CD4-positive, alpha-beta T cell treated with Interleukin-21 for 1 hour (primary cell): ENCODE measurements around the gene TTYH1.
A peak's percentile ranks its signal among the peaks of the same experiment; 100 is the strongest.

Source experiments
- DNase-seq: peaks from one replicate; pipeline ENCODE4 v3.0.0-alpha.2; 2020

The TTYH1 gene

DNA sequence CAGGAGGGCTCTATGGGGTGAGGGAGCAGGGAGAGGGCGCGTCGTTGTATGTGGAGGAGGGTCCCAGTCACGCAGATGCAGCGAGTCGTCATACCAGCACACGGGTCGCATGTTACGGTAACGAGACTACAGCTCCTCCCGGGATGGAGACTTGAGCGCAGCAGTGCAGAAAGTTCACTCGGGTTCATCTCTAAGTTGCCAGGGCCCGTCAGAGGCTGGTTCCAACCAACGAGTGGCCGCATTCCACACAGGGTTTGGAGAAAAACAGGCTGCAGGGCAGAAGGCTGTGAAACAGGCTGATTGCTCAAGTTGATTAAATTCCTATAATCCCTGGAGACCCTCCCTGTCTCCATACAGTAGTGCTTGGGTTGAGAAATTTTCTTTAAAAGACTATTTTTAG, 21.9 kb upstream of the TTYH1 start:
- no peak for DNase-seq

DNA sequence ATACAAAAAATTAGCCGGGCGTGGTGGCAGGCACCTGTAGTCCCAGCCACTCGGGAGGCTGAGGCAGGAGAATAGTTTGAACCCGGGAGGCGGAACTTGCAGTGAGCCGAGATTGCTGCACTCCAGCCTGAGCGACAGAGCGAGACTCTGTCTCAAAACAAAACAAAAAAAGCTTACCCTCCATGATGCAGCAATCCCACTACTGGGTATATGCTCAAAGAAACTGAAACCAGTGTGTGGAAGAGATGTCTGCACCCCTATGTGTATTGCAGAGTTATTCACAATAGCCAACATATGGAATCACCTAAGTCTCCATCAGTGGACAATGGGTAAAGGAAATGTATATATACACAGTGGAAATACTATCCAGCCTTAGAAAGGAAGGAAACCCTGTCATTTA, 19.6 kb upstream of the TTYH1 start:
- no peak for DNase-seq

DNA sequence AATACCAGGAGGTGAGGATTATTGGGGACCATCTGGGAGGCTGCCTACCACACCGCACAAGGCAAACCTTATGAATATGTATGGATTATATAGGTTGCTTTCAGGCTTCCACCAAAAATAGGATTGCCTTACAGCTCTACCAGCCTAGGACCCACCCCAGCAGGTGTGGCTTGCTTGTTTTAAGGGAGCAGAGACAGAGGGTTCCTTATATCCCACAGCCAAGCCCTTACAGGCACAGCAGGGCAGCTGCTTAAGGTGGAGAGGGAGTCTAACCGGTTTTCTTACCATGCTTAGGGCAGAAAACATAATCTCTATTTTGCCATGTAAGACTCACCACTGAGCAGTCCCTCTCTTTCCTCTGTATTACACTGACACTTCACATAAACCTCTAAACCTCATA, 16.1 kb upstream of the TTYH1 start:
- DNase-seq: no peak

DNA sequence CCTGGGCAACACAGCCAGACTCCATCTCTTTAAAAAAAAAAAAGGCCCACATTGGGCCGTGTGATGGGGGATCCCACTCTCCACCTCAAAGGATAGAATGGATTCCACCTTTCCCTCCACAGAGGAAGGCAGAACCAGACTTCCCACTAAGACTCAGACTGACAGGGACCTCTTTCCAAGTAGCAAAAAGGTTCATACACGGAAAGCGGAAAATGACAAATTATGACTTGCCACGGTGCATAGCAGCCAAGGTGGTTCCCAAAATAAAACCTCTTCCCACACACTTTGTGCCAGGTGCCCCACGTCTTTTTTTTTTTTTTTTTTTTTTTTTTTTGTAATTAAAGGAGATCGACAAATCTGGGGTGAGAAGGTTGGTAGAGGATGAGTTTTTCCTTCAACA, 14.4 kb upstream of the TTYH1 start:
- DNase-seq: no peak

DNA sequence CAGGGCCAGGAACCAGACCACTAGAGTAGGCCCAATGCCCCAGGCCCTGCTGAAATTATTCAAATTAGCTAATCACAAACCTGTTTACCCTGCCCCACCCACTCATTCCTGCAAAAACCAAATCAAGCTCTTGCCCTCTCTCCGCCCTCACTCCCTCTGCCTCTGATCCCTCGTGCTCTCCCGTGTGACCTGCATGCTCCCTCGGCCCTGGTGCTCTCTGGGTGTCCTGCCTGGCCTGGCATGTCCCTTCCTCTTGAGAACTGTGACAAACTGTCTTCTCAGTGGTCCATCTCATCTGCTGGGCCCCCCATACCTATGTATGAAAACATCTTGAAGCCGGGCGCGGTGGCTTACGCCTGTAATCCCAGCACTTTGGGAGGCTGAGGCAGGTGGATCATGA, 12.2 kb upstream of the TTYH1 start:
- no peak for DNase-seq

DNA sequence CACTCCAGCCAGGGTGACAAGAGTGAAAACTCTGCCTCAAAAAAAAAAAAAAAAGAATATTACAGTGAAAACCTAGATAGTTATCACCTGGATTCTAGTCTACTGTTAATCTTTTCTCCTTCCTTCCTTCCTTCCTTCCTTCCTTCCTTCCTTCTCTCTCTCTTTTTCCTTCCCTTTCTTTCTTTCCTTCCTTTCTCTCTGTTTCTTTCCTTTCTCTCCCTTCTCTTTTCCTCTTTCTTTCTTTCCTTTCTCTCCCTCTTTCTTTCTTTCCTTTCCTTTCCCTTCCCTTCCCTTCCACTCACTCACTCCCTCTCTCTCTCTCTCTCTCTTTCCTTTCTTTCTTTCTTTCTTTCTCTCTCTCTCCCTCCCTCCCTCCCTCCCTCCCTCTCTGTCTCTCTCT, 9.6 kb upstream of the TTYH1 start:
- DNase-seq: no peak

DNA sequence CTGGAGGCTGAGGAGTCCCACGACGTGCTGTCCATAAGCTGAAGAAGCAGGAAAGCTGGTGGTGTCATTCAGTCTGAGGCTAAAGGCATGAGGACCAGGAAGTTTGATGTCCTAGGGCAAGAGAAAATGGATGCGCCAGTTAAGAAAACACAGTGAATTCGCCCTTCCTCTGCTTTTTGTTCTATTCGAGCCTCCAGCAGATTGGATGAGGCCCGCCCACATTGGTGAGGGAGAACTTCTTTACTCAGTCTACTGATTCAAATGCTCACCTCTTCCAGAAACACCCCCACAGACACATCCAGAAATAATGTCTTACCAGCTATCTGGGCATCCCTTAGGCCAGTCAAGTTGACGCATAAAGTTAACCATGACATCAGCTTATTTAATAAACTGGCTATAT, 7.5 kb upstream of the TTYH1 start:
- no peak for DNase-seq

DNA sequence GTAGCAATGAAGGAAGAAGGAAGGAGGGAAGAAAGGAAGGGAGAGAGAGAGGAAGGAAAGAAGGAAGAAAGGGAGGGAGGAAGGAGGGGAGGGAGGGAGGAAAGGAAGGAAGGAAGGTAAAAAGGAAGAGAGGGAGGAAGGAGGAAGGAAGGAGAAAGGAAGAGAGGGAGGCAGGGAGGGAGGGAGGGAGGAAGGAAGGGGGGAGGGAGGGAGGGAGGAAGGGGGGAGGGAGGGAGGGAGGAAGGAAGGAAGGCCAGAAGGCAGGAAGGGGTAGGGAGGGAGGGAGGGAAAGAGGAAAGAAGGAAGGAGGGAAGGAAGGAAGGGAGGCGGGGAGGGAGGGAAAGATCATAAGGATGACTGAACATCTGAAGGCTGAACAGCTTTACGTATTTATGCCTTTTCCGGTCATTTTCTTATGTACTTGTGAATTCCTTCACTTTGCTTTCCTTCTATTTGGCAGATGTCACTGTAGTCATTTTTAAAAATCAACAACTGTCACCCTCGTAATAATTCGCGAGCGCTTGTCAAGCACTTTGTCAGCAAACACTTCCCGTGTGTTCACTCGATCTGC, 6.7 kb upstream of the TTYH1 start:
- no peak for DNase-seq

DNA sequence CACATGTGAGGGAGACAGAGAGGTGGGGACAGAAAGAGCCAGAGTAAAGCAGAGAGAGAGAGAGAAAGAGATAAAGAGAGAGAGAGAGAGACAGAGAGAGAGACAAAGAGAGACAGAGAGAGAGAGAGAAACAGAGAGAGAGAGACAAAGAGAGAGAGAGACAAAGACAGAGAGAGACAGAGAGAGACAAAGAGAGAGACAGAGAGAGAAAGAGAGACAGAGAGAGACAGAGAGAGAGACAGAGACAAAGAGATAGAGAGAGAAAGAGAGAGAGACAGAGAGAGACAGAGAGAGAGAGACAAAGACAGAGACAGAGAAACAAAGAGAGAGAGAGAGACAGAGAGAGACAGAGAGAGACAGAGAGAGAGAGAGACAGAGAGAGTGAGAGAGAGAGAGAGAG, 4.2 kb upstream of the TTYH1 start:
- no peak for DNase-seq

DNA sequence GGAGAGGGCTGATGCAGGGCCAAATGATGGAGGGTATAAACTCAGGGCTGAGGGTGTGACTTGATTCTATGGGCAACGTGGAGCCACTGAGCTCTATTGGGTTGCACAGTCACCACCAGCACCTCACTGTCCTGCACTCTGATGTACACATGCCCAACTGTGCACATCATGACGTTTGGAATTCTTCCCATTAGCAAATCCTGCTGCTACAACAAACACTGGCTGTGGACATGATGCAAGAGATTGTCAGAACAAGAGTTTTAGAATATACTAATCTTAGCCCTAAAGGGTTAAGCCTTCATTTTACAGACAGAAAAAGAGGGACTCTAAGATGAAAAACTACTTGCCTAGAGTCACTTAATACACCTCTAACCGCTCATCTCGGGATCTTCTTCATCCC, 2.4 kb upstream of the TTYH1 start:
- DNase-seq: no peak

DNA sequence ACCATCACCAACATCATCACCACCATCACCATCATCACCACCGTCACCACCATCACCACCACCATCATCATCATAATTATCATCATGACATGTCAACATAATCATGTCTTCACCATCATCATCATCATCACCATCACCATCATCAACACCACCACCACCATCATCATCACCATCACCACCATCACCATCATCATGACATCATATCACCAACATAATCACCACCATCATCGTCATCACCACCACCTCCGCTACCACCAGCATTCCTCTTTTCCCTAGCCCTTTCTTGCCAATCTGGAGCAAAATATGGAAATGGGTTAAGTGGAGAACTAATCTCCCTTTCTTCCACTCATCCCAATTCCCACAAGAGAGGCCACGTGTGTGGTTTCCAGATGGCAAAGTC, 1.1 kb upstream of the TTYH1 start:
- no peak for DNase-seq

DNA sequence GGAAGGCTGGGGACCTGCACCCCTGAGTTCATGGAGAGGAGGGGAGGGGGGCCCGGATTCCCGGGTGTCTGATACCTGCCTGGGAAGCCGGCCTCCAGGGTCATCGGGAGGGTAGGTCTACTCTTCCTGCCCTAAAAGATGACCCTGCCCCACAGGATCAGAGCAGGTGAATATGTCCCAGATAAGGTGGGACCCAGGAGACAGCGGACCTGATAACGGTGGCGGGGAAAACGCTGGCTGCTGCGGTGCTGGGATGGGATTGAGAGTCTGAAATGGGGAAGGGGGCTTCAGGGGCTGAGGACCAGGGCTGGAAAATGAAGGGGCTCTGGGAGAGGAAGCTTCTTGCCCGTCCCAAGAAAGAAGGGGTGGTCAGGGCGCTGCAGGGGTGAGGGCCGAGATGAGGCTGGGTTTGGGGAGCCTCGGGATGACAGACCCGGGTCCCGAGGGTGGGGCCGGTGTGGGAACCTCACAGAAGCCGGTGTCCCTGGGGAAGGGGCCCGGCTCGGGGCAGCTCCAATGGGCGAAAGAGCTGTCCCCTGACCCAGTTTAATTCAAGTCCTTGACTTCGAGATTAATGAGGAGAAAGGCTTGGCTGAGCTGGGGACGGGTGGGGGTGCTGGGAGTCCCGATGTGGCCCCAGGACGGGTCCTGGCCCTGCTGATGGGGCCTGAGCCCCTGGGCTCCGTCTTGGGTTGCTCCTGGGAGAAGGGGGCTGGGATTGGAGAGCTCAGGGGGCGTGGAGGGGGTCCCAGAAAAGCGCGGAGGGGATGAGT, 823 bp downstream of the TTYH1 start:
- no peak for DNase-seq

DNA sequence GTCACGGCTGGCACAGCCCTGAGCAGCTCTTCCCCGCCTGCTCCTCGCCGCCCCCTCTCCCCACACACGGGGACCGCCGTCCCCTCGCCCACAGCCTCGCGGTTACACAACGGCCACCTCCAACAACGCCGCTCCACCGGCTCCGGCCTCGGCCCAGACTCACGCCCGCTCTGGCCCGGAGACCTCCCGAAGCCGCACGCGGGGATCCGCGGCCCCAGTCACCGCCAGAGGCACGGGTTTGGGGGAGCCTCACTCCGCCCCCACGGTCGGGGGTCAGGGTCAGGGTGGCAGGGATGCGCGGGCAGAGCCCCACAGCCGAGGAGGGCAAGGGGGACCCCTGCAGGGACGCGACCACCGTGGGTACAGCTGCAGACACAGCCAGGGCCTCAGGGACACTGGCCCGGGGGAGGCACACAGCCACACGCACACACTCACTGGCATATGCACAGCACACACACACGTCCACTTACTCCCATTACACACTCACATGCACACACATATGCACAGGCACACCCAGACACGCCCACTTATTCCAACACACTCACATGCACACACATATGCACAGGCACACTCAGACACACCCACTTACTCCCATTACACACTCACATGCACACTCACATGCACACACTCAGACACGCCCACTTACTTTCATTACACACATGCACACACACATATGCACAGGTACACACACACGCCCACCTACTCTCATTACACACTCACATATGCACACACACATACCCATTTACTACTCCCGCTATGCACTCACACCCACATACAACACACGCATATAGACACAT, 1.6 kb downstream of the TTYH1 start:
- DNase-seq: no peak

DNA sequence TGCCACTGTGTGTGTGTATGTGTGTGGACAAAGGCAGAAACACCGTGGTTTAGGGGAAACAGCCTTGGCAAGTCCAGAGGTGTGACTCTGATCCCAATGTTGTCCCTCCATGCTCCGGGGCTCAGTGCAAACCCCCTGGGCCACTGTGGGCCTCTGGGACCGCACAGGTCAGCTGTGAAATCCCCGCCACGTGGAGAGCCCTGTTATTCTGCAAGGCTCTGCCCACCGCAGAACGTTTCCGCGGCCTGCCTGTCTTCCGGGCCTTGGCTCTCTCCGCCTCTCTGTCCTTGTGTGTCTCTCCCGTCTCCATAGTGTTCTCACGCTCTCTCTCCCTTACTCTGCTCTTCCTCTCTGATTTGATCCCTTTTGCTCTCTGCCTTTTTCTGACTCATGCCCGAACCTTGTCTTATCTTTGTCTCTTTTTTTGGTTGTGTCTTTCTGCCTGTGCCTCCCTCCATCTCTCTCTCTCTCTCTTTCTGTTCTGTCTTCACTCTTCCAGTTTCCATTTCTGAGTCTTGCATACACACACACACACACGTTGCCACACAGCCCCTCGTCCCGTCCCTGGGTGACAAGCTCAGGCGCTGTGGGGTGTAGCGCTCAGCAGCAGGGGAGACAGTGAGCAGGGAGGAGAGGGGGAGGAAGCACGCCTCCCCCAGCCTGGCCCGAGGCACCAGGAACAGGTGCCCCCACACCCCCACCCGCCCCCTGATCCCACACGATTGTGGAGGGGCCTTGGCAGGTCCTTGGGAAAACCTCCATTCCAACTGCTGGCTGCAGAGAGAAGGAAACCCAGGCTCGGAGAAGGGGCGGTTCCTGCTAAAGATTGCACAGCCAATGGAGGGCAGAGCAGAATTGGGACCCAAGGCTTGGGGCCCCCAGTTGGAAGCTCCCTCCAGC, 3.0 kb downstream of the TTYH1 start:
- DNase-seq: peak; percentile 25

DNA sequence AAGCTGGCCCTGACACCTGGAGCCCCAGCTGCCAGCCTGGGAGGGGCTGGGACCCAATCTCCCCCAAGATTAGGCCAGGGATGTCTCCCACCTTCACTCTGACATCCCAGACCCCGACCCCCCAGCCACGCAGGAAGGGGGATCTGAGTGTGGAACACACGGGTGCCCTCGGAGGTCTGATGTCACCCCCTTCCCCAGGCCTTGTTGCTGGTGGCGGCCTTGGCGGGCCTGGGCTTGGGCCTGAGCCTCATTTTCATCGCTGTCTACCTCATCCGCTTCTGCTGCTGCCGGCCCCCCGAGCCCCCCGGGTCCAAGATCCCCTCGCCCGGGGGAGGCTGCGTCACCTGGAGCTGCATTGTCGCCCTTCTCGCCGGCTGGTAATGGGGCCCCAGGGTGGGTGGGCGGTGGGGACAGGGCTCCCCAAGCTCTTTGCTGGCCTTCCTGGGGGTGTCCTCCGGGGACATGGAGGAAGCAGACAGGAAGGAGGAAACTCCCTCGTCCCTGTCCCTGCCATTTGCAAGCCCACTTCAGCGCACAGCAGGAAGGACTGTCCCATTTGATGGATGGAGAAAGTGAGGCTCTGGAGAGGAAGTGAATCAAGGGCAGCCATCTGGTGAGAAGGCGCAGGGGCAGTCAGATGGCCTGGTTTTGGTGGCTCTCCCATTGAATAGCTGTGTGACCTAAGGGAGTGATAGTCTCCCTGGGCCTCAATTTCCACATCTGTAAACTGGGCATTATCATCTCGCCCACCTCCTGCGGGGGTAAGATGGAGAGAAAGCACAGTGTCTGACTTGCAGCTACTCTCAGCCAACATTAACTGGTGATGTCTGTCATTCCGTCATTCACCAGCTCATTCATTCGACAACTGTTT, 3.9 kb downstream of the TTYH1 start:
- DNase-seq: no peak

DNA sequence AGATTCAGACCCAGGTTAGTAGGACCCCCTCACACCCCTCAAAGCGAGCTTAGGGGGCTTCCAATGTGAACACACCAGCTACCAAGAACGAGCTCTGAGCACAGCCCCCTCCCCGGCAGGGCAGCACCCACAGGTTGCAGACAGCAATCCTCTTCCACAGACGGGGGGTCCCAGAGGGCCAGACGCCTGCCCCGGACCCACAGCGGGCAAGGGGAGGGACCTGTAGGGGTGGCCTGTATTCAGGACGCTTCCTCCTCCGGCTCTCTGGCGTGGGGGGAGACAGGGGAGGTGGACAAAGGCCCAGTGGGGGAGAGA, 4.8 kb downstream of the TTYH1 start:
- no peak for DNase-seq

DNA sequence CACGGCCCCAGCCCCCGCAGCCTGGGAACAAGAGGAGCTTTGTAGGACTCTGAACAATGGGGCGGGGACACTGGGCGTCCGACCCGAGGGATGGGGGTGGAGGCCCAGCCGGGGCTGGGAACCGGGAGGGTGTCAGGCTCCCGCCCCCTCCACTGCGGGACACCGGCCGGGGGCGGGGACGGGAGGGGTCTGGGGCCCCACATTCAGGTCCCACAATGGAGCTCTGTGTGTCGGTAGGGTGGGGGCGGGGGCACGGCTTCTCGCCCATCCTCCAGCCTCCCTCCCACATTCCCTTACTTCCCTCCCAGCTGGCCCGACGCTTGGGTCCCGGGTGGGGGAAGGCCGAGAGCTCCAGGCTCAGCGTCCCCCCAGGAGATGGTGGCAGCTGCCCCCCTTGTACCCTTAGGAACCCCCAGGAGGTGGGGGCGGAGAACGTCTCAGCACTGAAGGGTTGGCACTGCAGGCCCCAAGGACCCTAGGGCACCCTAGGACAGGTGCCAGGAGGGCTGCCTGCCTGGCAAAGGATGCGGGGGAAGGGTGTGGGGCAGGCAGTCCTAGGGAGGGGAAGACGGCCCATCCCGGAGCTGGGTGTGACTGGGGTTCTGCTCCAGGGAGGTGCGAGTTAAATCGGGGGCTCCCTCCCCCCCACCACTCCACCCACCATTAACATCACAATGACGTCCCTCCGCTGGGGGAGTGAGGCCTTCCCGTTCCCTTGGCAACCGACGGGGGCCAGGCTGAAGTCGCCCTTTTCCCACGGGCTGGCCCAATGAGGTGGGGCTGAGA, 5.3 kb downstream of the TTYH1 start:
- DNase-seq: no peak

DNA sequence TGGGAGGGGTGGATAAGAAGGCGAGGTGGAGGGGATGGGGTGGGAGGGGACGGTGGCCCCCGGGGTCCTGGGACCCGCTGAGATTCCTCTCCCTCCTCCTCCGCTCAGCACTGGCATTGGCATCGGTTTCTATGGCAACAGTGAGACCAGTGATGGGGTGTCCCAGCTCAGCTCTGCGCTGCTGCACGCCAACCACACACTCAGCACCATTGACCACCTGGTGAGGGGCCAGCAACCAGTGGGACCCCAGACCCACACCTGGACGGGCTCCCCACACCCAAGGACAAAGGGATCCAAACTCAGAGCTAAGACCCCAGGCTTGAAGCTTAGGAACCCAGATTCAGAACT, 5.9 kb downstream of the TTYH1 start:
- no peak for DNase-seq

DNA sequence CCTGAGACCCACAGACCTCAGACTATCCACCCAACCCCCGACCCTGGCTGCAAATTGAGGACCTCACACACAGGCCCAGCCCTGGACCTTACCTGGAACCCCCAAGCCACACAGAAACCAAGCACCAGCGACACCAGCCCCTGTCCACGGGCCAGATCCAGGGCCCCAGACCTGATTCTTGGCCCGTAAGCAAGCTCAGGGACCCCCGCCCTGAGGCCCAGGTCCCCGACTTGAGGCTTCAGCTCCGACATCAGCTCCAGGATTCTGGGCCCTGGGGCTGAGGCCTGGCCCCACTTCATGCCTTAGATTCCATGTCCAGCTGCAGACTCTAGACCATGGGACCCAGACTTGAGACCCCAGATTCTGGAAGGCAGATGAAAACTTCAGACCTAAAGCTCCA, 6.3 kb downstream of the TTYH1 start:
- DNase-seq: no peak

DNA sequence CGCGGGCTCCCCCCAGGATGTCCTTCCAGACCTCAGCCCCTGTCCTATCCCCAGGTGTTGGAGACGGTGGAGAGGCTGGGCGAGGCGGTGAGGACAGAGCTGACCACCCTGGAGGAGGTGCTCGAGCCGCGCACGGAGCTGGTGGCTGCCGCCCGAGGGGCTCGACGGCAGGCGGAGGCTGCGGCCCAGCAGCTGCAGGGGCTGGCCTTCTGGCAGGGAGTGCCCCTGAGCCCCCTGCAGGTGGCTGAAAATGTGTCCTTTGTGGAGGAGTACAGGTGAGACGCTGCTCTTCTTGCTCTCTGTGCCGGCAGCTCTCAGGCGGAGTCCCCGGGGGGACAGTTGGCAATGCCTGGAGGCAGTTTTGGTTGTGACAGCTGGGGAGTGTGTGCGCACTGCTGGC, 6.9 kb downstream of the TTYH1 start:
- no peak for DNase-seq

DNA sequence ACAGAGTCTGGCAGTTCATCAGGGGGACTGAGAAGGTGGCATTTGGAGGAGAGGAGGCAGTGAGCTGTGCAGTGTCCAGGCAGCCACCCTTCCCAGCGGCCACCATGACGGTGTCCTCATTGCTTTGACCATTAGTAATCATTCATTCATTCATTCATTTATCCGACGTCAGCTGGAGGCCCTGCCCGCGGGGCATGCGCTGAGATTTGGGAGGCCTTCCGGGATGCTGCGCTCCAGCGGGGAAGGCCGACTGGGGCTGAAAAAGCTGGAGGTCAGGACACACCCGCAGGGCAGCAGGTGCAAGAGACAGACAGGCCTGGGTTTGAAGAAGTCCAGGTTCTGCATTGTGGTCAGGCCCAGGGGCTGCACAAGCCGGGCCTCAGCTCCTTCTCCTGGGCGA, 8.9 kb downstream of the TTYH1 start:
- no peak for DNase-seq
